ENCODE results near the gene ANKRD16.
"Not testable (repeated sequence)": the region's sequence is repeated elsewhere in the genome, so short reads cannot be mapped to it uniquely, and the experiment has no call there.

ANKRD16 gene

DNA sequence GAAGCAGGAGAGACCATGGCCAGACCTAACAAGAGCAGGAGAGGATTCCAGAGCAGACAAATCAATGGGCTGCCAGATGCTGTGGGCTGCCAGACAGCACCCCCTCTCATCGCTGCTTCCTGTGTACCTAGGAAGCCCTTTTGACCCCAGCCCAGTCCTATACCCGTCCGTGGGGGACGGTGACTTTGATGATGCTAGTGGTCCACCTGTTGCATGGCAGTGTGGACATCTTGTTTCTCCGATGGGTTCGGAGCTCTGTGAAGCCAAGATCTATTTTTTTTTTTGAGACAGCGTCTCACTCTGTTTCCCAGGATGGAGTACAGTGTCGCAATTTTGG is 58.3 kb downstream of the ANKRD16 start:
- peak; percentile 42 for DNase-seq

DNA sequence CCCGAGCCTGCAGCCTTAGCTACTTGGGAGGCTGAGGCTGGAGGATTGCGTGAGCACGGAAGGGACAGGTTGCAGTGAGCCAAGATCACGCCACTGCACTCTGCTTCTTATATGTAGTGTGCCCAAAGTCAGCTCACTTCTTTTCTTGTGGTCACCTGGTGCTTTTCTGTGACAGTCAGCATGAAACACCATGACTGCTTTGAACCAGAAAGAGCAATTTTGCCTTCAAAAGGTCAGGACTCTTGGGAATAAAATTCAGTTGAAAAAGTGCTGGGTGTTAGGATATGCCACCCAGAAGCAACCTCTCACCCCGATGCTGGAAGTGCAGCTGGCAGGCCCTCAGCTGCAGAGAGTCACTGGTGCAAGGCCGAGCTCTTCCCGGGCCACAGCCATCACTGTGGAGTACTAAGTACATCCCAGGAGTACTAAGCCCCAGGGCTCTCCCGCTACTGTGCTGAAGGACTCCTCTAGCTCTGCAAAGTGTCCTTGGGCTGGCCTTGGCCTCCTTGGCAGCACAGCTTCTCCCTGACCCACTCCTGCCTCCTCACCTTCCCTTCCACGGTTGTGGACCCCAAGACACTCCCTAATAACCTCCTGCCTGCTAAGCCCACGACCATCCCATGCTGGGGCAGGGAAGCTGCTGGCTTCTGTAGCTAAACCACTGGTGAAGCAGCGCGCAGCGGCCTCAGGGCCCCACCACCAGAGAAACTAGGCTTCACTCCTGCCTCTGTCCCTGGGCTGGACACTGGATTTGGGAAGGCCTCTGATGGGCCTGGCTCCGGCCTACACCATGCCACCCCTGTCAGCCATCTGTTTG is 58.9 kb downstream of the ANKRD16 start:
- peak; percentile 43 for DNase-seq

- DNase-seq = no peak
Observed at GRCh38 chr10:5829267-5829666, 60.4 kb downstream of the ANKRD16 start.

DNA sequence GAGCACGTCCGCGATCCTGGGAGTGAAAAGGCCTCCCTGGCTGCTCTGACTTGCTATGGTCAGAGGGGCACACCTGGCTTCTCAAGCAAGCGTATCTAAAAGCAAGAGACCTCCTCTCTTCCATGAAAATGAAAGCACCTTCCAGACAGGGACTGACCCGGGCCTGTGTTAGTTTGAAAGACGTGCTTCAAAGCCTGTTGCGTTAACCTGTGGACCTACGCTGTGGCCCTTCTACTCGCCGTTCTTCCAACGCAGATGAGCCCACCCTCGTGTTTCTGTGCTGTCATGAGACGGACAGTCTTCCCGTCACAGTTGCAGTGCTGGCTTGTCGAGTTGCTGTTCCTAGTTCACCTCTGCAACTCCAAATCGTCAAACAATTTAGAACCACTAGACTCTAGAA is 61.0 kb downstream of the ANKRD16 start:
- peak; percentile 38 for DNase-seq

DNA sequence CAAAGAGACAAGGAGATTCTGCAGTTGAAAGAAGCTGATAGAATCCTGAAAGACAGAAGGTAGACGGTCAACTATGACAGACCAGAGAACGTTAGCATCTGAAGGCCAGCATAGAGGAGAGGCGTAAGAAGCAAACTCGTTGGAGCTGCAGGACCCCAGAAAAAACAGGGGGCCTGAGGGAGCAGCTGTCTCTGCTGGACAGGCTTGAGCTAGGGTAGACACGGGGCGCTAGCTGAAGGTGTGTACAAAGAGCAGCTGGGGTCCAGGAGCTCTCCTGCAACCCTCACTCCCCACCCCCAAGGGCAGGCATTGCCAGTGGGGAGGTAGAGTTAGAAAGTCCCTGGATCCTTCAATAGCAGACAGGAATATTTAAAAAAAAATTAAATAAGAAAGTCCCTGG is 61.9 kb downstream of the ANKRD16 start:
- DNase-seq = no peak

DNA sequence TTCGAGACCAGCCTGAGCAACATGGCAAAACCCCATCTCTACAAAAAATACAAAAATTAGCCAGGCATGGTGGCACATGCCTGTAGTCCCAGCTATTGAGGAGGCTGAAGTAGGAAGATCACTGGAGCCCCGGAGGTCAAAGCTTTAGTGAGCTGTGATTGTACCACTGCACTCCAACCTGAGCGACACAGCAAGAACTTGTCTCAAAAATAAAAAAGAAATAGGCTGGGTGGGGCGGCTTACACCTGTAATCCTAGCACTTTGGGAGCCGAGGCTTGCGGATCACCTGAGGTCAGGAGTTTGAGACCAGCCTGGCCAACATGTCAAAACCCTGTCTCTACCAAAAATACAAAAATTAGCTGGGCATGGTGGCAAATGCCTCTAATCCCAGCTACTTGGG is 63.2 kb downstream of the ANKRD16 start:
- DNase-seq = not testable (repeated sequence)

GRCh38 chr10:5818894-5819293 is 70.8 kb downstream of the ANKRD16 start:
- peak; percentile 54 for DNase-seq

- no peak for DNase-seq
Observed at GRCh38 chr10:5818048-5818331, 71.7 kb downstream of the ANKRD16 start.

- peak; percentile 58 for DNase-seq
Observed at GRCh38 chr10:5817322-5818047, 72.2 kb downstream of the ANKRD16 start.

- DNase-seq = peak; percentile 32
Observed at GRCh38 chr10:5816170-5816569, 73.5 kb downstream of the ANKRD16 start.

- DNase-seq = peak; percentile 46
Observed at GRCh38 chr10:5814110-5815107, 75.3 kb downstream of the ANKRD16 start.

DNA sequence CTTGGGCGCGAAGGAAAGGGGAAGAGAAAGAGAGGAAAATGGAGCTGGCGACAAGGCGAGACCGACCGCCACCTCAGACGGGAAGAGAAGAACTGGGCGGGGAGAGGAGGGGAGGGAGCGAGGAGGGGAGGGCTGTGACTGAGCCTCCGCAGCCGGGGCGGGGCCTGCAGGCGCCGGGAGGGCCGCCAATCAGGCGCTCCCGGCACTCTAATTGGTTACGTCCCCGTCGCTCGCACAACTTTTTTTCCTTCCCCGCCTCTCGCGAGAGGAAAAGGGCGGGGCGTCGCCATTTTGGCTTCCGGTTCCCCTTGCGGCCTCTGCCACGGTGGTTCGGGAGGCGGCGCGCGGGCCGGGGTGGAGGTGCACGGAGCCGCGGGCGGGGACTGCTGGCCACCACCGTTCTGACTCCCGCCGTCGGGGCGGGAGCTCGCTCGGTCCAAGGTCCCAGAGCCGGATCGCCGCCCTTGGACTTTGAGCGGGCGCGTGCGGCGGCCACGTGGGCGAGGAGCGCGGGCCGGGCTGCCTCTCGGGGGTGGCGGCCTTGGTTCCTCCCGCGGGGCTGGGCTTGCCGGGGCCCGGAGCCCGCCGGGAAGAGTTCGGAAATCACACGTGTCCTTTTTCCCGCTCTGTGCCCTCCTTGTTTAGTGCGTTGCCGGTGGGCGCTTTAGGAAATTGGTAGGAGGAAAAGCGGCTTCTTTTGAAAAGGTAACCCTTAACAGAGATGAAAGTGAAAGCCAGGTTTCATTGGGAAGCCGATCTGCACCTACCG is 76.2 kb downstream of the ANKRD16 start, which contains the start of gene GDI2:
Gene GDI2 (minus strand): TSS at position 94 of the 769 bp plus-strand sequence. CDS start 176 bp downstream, outside the sequence.
- DNase-seq = peak; percentile 99

- DNase-seq = no peak
Observed at GRCh38 chr10:5813091-5813340, 76.7 kb downstream of the ANKRD16 start.

- no peak for DNase-seq
Observed at GRCh38 chr10:5812283-5813090, 77.2 kb downstream of the ANKRD16 start.
